ENCODE results near the gene ERGIC3. TPM values are rescaled to one million over a fixed set of nuclear protein-coding genes. Genes with fewer than 3 reads are reported as not detected.

ERGIC3 gene
- total RNA-seq, 1 donor from 2014 or later = 233 TPM

DNA sequence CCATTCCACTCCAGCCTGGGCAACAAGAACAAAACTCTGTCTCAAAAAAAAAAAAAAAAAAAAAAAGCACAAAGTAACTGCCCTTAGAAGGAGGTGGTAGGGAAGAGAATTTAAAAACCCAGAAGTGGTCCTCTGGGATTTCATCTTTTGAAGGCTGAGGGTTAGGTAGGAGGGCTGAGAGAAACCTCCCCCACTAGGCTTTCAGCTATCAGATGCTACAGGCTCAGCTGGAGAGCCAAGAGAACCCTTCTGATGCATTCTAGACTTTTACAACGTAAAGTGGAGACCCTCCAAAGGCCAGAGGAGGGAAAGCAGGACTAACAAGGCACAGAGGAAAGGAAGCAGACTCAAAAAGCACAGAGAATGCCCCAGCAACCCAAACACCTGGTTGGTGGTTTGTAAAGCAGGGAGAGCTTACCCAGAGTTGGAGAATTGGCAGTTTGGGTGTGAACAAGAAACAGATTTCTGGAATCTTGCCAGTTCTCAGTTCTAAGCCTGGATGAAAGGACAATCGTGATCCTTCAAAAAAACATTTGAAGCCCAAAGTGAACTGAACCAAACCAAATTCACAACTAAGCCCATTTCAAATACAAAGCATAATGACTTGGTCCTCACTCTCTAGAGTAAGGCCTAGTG is 50.6 kb downstream of the ERGIC3 start:
- Mint-ChIP-seq H3K4me3 (ENCODE audit: unreplicated experiment) (no peak overlapping the region), H3K27me3 (ENCODE audit: unreplicated experiment) (no peaks in the 10 kb centered on the region), H3K36me3 (ENCODE audit: unreplicated experiment) (no peaks in the 10 kb centered on the region), H3K9me3 (ENCODE audit: unreplicated experiment) (peaks cover 2% of the 10 kb centered on the region), H3K27ac (ENCODE audit: unreplicated experiment) (no peak overlapping the region), H3K4me1 (ENCODE audit: low read depth, unreplicated experiment) (no peaks in the 10 kb centered on the region)
- TF ChIP-seq, protein P1, sequence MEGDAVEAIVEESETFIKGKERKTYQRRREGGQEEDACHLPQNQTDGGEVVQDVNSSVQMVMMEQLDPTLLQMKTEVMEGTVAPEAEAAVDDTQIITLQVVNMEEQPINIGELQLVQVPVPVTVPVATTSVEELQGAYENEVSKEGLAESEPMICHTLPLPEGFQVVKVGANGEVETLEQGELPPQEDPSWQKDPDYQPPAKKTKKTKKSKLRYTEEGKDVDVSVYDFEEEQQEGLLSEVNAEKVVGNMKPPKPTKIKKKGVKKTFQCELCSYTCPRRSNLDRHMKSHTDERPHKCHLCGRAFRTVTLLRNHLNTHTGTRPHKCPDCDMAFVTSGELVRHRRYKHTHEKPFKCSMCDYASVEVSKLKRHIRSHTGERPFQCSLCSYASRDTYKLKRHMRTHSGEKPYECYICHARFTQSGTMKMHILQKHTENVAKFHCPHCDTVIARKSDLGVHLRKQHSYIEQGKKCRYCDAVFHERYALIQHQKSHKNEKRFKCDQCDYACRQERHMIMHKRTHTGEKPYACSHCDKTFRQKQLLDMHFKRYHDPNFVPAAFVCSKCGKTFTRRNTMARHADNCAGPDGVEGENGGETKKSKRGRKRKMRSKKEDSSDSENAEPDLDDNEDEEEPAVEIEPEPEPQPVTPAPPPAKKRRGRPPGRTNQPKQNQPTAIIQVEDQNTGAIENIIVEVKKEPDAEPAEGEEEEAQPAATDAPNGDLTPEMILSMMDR (IDR thresholded peaks at IDR 0.05; ENCODE audit: partially characterized antibody, unreplicated experiment) = no peak
- no peak for DNase-seq

DNA sequence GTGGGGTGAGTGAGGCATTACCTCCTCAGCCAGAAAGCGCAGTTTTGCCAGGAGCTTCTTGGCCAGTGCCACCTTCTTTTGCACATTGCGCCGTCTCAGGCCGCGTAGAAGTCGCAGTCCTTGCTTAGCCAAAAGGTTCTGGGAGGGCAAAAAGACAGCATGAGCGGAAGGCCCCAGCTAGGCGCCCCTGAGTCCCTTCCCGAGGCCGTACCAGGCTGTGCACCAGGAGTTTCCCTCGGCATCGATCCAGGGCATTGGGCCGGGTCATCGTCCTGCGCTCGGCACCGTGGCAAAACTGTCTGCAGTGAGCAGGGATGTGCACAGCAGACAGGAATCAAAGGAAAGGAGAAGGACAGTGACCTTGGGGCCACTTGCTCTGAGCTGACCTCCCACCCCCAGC is 53.6 kb downstream of the ERGIC3 start:
- H3K9me3 Mint-ChIP-seq (ENCODE audit: unreplicated experiment) = peaks cover 8% of the 10 kb centered on the region
- H3K36me3 Mint-ChIP-seq (ENCODE audit: unreplicated experiment) = no peaks in the 10 kb centered on the region
- H3K27me3 Mint-ChIP-seq (ENCODE audit: unreplicated experiment) = peaks cover 2% of the 10 kb centered on the region
- H3K27ac Mint-ChIP-seq (ENCODE audit: unreplicated experiment) = no peak overlapping the region
- H3K4me1 Mint-ChIP-seq (ENCODE audit: low read depth, unreplicated experiment) = peaks cover 4% of the 10 kb centered on the region
- no peak overlapping the region for H3K4me3 Mint-ChIP-seq (ENCODE audit: unreplicated experiment)
- DNase-seq = no peak
- TF ChIP-seq, protein P1 (IDR thresholded peaks at IDR 0.05; ENCODE audit: partially characterized antibody, unreplicated experiment) = no peak

DNA sequence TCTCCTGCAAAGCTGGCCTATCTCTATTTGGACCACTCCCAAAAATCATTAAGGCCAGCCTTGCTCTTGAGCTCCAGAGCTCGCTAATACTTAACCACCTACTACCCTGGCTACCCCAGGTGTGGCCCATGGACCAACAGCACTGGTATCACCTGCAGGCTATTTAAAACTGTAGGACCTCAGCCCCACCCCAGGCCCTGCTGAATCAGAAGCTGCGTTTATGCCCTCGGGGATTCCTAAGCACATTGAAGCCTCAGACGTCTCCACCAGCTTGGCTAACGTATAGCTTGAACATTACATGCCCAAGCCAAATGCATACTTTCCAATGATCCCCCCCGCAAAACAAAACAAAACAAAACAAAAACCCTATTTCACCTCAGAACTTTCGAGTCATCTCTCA is 54.0 kb downstream of the ERGIC3 start:
- no peak for DNase-seq
- TF ChIP-seq, protein P1 (IDR thresholded peaks at IDR 0.05; ENCODE audit: partially characterized antibody, unreplicated experiment) = no peak
- Mint-ChIP-seq H3K9me3 (ENCODE audit: unreplicated experiment) (peaks cover 8% of the 10 kb centered on the region), H3K36me3 (ENCODE audit: unreplicated experiment) (no peaks in the 10 kb centered on the region), H3K27me3 (ENCODE audit: unreplicated experiment) (peaks cover 2% of the 10 kb centered on the region), H3K4me3 (ENCODE audit: unreplicated experiment) (no peak overlapping the region), H3K4me1 (ENCODE audit: low read depth, unreplicated experiment) (peaks cover 4% of the 10 kb centered on the region), H3K27ac (ENCODE audit: unreplicated experiment) (no peak overlapping the region)

DNA sequence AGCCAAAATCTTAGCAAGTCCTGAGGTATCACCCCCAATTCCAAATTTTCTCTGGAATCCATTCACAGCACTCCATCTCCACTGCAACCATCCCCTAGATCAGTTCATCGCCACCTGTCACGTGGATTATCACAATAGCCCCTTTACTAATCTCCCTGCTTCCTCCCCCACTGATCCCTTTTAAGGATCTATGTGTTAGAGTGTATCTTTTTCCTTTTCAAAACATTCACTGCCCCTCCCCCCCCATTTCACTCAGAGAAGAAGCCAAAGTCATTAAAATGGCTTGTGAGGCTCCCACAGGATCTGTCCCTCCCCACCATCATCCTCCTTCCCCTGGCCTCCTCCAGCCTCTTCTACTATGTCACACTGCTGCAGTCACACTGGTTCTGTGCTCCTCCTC is 55.3 kb downstream of the ERGIC3 start:
- peaks cover 9% of the 10 kb centered on the region for H3K27me3 Mint-ChIP-seq (ENCODE audit: unreplicated experiment)
- TF ChIP-seq, protein P1 (IDR thresholded peaks at IDR 0.05; ENCODE audit: partially characterized antibody, unreplicated experiment) = no peak
- no peak overlapping the region for H3K27ac Mint-ChIP-seq (ENCODE audit: unreplicated experiment)
- H3K9me3 Mint-ChIP-seq (ENCODE audit: unreplicated experiment) = peaks cover 9% of the 10 kb centered on the region
- no peak overlapping the region for H3K4me3 Mint-ChIP-seq (ENCODE audit: unreplicated experiment)
- peaks cover 4% of the 10 kb centered on the region for H3K4me1 Mint-ChIP-seq (ENCODE audit: low read depth, unreplicated experiment)
- H3K36me3 Mint-ChIP-seq (ENCODE audit: unreplicated experiment) = no peaks in the 10 kb centered on the region
- DNase-seq = no peak

DNA sequence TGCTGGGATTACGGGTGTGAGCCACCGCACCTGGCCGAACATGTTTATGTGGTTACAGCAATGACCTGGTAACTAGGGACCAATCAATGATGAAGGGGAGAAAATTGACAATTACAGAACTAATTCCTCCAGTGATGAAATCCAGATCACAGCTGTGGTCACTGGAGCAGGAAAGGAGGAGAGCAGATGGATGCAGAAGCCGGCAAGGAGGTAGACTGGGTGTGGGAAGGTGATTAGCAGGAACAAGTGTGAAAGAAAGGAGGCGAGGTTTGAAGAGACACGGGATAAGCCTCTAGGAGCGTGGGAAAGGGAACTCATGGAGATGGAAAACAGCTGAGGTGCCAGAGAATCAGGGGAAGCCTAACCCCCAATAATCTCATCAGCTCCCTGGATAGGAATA is 56.6 kb downstream of the ERGIC3 start:
- no peak for DNase-seq
- peaks cover 14% of the 10 kb centered on the region for H3K27me3 Mint-ChIP-seq (ENCODE audit: unreplicated experiment)
- TF ChIP-seq, protein P1 (IDR thresholded peaks at IDR 0.05; ENCODE audit: partially characterized antibody, unreplicated experiment) = no peak
- peaks cover 4% of the 10 kb centered on the region for H3K4me1 Mint-ChIP-seq (ENCODE audit: low read depth, unreplicated experiment)
- peaks cover 11% of the 10 kb centered on the region for H3K9me3 Mint-ChIP-seq (ENCODE audit: unreplicated experiment)
- no peak overlapping the region for H3K27ac Mint-ChIP-seq (ENCODE audit: unreplicated experiment)
- H3K4me3 Mint-ChIP-seq (ENCODE audit: unreplicated experiment) = no peak overlapping the region
- no peaks in the 10 kb centered on the region for H3K36me3 Mint-ChIP-seq (ENCODE audit: unreplicated experiment)
